ENCODE data around the gene MBD3L3. TPM values are rescaled to one million over a fixed set of nuclear protein-coding genes. Genes with fewer than 3 reads are reported as not detected.

Gene MBD3L3
- total RNA-seq, 4 donors from 2014 or later = not detected

GRCh38 chr19:7013678-7014077 lies 44.8 kb downstream of the MBD3L3 start:
- H3K4me3 ChIP-seq = no peak overlapping the region
- in situ Hi-C loops (cut with MboI; ENCODE audit: low sequenced_read_pairs in 4 of 4) (no loop called here), intact Hi-C loops (cut with DNase I; ENCODE audit: low total_unique reads) (no loop called here)
- no peak overlapping the region for H3K27ac ChIP-seq
- ATAC-seq (no peak), DNase-seq (no peak)
- H3K36me3 ChIP-seq = no peaks in the 10 kb centered on the region
- H3K9me3 ChIP-seq = no peaks in the 10 kb centered on the region
- H3K27me3 ChIP-seq = no peaks in the 10 kb centered on the region
- no peak for TF ChIP-seq POLR2A (IDR thresholded peaks at IDR 0.05)
- H3K4me1 ChIP-seq = no peaks in the 10 kb centered on the region

DNA sequence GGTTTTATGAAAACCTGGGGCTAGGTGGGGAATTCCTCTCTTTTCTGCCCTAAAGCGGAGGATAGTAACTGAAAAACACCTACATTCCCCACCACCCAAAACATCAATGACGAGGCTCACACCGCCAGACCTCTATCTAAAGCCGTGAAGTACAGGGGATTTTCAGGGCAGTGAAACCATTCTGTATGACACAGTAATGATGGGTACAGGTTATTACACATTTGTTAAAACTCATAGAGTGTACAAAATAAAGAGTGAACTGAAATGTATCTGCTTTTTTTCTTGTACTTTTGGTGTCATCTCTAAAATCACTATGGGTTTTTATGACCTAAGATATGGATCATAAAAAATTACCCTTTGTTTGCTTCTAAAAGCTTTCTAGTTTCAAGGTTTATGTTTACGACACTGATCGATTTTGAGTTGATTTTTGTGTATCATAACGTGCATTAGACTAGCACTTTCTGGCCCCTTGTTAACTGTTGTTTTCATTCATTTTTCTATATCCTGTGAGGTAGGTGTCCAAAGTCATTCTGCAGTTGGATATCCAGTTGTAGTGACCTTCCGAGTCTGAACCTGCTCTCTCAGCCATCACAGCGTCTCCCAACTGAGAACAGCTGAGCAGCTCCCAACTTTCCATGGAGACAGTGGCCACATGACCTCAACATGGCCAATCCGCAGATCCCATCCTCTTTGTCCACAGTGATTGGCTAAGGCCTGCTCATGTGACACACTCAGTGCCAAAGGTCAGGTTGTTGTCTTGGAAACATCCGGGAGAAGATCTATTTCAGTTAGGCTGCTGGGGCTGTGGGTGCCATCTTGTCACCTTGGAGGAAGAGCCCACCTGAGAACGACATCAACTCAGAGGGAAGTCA lies 47.5 kb downstream of the MBD3L3 start:
- TF ChIP-seq POLR2A (IDR thresholded peaks at IDR 0.05) (no peak), CTCF (IDR thresholded peaks at IDR 0.05 in 4 of 5, conservative IDR thresholded peaks at IDR 0.05 in 1 of 5) (no peak)
- no peak for DNase-seq
- no peak for ATAC-seq
- Histone ChIP-seq H3K4me3 (no peak overlapping the region), H3K4me1 (no peaks in the 10 kb centered on the region), H3K36me3 (no peaks in the 10 kb centered on the region), H3K9me3 (no peaks in the 10 kb centered on the region), H3K27ac (no peak overlapping the region), H3K27me3 (no peaks in the 10 kb centered on the region)
- in situ Hi-C loops (cut with MboI; ENCODE audit: low sequenced_read_pairs in 4 of 4) (no loop called here), intact Hi-C loops (cut with DNase I; ENCODE audit: low total_unique reads) (no loop called here)

DNA sequence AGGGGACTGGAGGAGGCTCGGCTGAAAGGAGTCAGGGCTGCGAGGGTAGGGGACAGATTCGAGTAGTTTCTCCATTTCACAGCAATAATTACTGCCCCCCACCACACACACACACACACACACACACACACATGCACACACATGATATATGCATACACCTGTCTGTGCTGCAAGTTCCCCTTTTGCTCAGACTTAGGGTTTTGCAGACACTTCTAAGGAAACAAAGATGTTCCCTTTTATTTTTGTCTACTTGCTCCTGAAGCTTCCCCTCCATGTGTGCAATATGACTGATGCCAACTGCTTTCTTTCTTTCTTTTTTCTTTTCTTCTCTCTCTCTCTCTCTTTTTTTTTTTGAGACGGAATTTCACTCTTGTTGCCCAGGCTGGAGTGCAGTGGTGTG lies 50.6 kb downstream of the MBD3L3 start:
- DNase-seq (no peak), ATAC-seq (no peak)
- intact Hi-C loops (cut with DNase I; ENCODE audit: low total_unique reads) = no loop called here
- no peaks in the 10 kb centered on the region for H3K4me1 ChIP-seq
- TF ChIP-seq POLR2A (IDR thresholded peaks at IDR 0.05) = no peak
- TF ChIP-seq CTCF (IDR thresholded peaks at IDR 0.05 in 4 of 5, conservative IDR thresholded peaks at IDR 0.05 in 1 of 5) = no peak
- in situ Hi-C loops (cut with MboI; ENCODE audit: low sequenced_read_pairs in 4 of 4) = no loop called here
- H3K27me3 ChIP-seq = no peaks in the 10 kb centered on the region
- no peaks in the 10 kb centered on the region for H3K9me3 ChIP-seq
- H3K36me3 ChIP-seq = no peaks in the 10 kb centered on the region
- no peak overlapping the region for H3K4me3 ChIP-seq
- no peak overlapping the region for H3K27ac ChIP-seq

Other genes with a start within 250 kb of the MBD3L3 start
- under 1 TPM in 2 of 4 donors, not detected in 2; 0.13 to 0.33 TPM for gene ADGRE1, start 171.1 kb downstream of the MBD3L3 start, total RNA-seq
- not detected for gene MBD3L2B, start 37.2 kb downstream of the MBD3L3 start, total RNA-seq
- not detected for gene MBD3L5, start 28.1 kb downstream of the MBD3L3 start, total RNA-seq
- not detected for gene MBD3L4, start 18.5 kb downstream of the MBD3L3 start, total RNA-seq
- not detected for gene MBD3L2, start 9.4 kb downstream of the MBD3L3 start, total RNA-seq
- gene ZNF557, start 11.0 kb upstream of the MBD3L3 start, total RNA-seq = 1 to 10 TPM; 3.9 to 5.3 (median 4.3) TPM
- gene INSR, start 235.7 kb upstream of the MBD3L3 start, total RNA-seq = 100 to 1,000 TPM in 1 of 4 donors, 10 to 100 TPM in 3; 54.0 to 226 (median 71.1) TPM

Data from gastrocnemius medialis (tissue), 4 donors.